Effector memory CD8-positive, alpha-beta T cell (primary cell): ENCODE data around the gene S100A13.
A peak's percentile ranks its signal among the peaks of the same experiment; 100 is the strongest.
"Not testable (repeated sequence)": the region's sequence is repeated elsewhere in the genome, so short reads cannot be mapped to it uniquely, and the experiment has no call there.

Source experiments
- ATAC-seq: fragments of 150-1000 bp; cut with Tn5 transposase; replicated peaks from 2 replicates; pipeline ENCODE4 v1.10.0; 2021; ENCODE audit warnings: mild to moderate bottlenecking, moderate library complexity
- DNase-seq, 3 experiments: peaks; one replicate each; pipeline ENCODE4 v3.0.0; 2021
- H3K27ac Mint-ChIP-seq, 2 donors: one replicate each; pipeline ENCODE4 v1.8.0; 2022; ENCODE audit warnings: mild to moderate bottlenecking in 2 of 2, mixed read lengths in 2 of 2, moderate library complexity in 2 of 2
- H3K27me3 Mint-ChIP-seq, 2 donors: one replicate each; pipeline ENCODE4 v1.8.0; 2022; ENCODE audit warnings: mixed read lengths in 2 of 2
- H3K36me3 Mint-ChIP-seq: one replicate; pipeline ENCODE4 v1.8.0; 2022; ENCODE audit warnings: mild to moderate bottlenecking, moderate library complexity, mixed read lengths; ENCODE audit not compliant: insufficient read depth
- H3K4me1 Mint-ChIP-seq, 2 donors: one replicate each; pipeline ENCODE4 v1.8.0; 2022; ENCODE audit warnings: low read depth in 2 of 2, mixed read lengths in 2 of 2
- H3K4me3 Mint-ChIP-seq, 2 donors: one replicate each; pipeline ENCODE4 v1.8.0; 2022; ENCODE audit warnings: mild to moderate bottlenecking in 2 of 2, mixed read lengths in 2 of 2, moderate library complexity in 2 of 2
- H3K9me3 Mint-ChIP-seq, 2 donors: one replicate each; pipeline ENCODE4 v1.8.0; 2022; ENCODE audit warnings: mixed read lengths in 2 of 2

S100A13 gene

GRCh38 chr1:153598309-153599172 is 28.8 kb downstream of the S100A13 start:
- no peaks in the 10 kb centered on the region for H3K9me3 Mint-ChIP-seq
- DNase-seq (no peak), ATAC-seq (peak; percentile 70)
- H3K4me3 Mint-ChIP-seq = no peak overlapping the region
- no peak overlapping the region for H3K27ac Mint-ChIP-seq
- peaks cover 0 to 2% of the 10 kb centered on the region in 2 donors for H3K4me1 Mint-ChIP-seq
- H3K36me3 Mint-ChIP-seq = peaks cover 2% of the 10 kb centered on the region
- no peaks in the 10 kb centered on the region for H3K27me3 Mint-ChIP-seq

- no peak for DNase-seq
- Mint-ChIP-seq H3K9me3 (no peaks in the 10 kb centered on the region), H3K36me3 (peaks cover 2% of the 10 kb centered on the region), H3K4me3 (no peak overlapping the region), H3K4me1 (peaks cover 0 to 2% of the 10 kb centered on the region in 2 donors), H3K27me3 (no peaks in the 10 kb centered on the region), H3K27ac (peak overlapping the region in 1 of 2 donors; percentile 56)
- ATAC-seq = peak; percentile 33
These were observed 30.1 kb downstream of the S100A13 start for GRCh38 chr1:153597206-153597605.

GRCh38 chr1:153592748-153593147 is 34.6 kb downstream of the S100A13 start:
- Mint-ChIP-seq H3K27me3 (no peaks in the 10 kb centered on the region), H3K4me1 (no peaks in the 10 kb centered on the region), H3K9me3 (no peaks in the 10 kb centered on the region), H3K27ac (no peak overlapping the region), H3K36me3 (peaks cover 2% of the 10 kb centered on the region), H3K4me3 (no peak overlapping the region)
- ATAC-seq (no peak), DNase-seq (no peak)

GRCh38 chr1:153588482-153588881 is 38.8 kb downstream of the S100A13 start:
- ATAC-seq = no peak
- Mint-ChIP-seq H3K27ac (no peak overlapping the region), H3K36me3 (no peaks in the 10 kb centered on the region), H3K27me3 (peaks cover 18 to 28% of the 10 kb centered on the region in 2 donors), H3K9me3 (no peaks in the 10 kb centered on the region), H3K4me3 (no peak overlapping the region), H3K4me1 (no peaks in the 10 kb centered on the region)
- DNase-seq = no peak

GRCh38 chr1:153588033-153588432 is 39.3 kb downstream of the S100A13 start:
- peaks cover 18 to 28% of the 10 kb centered on the region in 2 donors for H3K27me3 Mint-ChIP-seq
- H3K9me3 Mint-ChIP-seq, ATAC-seq, H3K4me3 Mint-ChIP-seq, H3K4me1 Mint-ChIP-seq, H3K27ac Mint-ChIP-seq, DNase-seq, H3K36me3 Mint-ChIP-seq: not testable (repeated sequence)

- peaks cover 18 to 28% of the 10 kb centered on the region in 2 donors for H3K27me3 Mint-ChIP-seq
- no peak for ATAC-seq
- no peaks in the 10 kb centered on the region for H3K9me3 Mint-ChIP-seq
- no peaks in the 10 kb centered on the region for H3K4me1 Mint-ChIP-seq
- DNase-seq = no peak
- no peak overlapping the region for H3K27ac Mint-ChIP-seq
- H3K36me3 Mint-ChIP-seq = no peaks in the 10 kb centered on the region
- no peak overlapping the region for H3K4me3 Mint-ChIP-seq
These were observed 40.0 kb downstream of the S100A13 start for GRCh38 chr1:153587314-153587713.

GRCh38 chr1:153586347-153586746 is 41.0 kb downstream of the S100A13 start:
- ATAC-seq (no peak), DNase-seq (no peak)
- H3K4me1 Mint-ChIP-seq = no peaks in the 10 kb centered on the region
- H3K36me3 Mint-ChIP-seq = no peaks in the 10 kb centered on the region
- no peaks in the 10 kb centered on the region for H3K9me3 Mint-ChIP-seq
- H3K27ac Mint-ChIP-seq = no peak overlapping the region
- peaks cover 18 to 28% of the 10 kb centered on the region in 2 donors for H3K27me3 Mint-ChIP-seq
- no peak overlapping the region for H3K4me3 Mint-ChIP-seq

- Mint-ChIP-seq H3K36me3 (no peaks in the 10 kb centered on the region), H3K27ac (no peak overlapping the region)
These were observed 42.3 kb downstream of the S100A13 start for GRCh38 chr1:153585006-153585405.

GRCh38 chr1:153583976-153584375 is 43.3 kb downstream of the S100A13 start:
- no peak for ATAC-seq
- DNase-seq = no peak
- Mint-ChIP-seq H3K27me3 (peaks cover 23 to 34% of the 10 kb centered on the region in 2 donors), H3K27ac (no peak overlapping the region), H3K4me1 (no peaks in the 10 kb centered on the region), H3K4me3 (no peak overlapping the region), H3K36me3 (no peaks in the 10 kb centered on the region), H3K9me3 (no peaks in the 10 kb centered on the region)

More at GRCh38 chr1:153585006-153585405, 42.3 kb downstream of the S100A13 start:
- Mint-ChIP-seq H3K9me3 (no peaks in the 10 kb centered on the region), H3K4me3 (no peak overlapping the region), H3K4me1 (no peaks in the 10 kb centered on the region), H3K27me3 (peaks cover 18 to 28% of the 10 kb centered on the region in 2 donors)
- no peak for ATAC-seq
- no peak for DNase-seq

- not testable (repeated sequence) for ATAC-seq, DNase-seq, H3K36me3 Mint-ChIP-seq, H3K4me3 Mint-ChIP-seq, H3K4me1 Mint-ChIP-seq, H3K9me3 Mint-ChIP-seq, H3K27ac Mint-ChIP-seq
- H3K27me3 Mint-ChIP-seq = peaks cover 28 to 38% of the 10 kb centered on the region in 2 donors
These were observed 43.8 kb downstream of the S100A13 start for GRCh38 chr1:153583514-153583913.

GRCh38 chr1:153582836-153583235 is 44.5 kb downstream of the S100A13 start:
- not testable (repeated sequence) for ATAC-seq, H3K36me3 Mint-ChIP-seq, H3K4me1 Mint-ChIP-seq, H3K9me3 Mint-ChIP-seq, H3K27ac Mint-ChIP-seq, DNase-seq, H3K4me3 Mint-ChIP-seq
- H3K27me3 Mint-ChIP-seq = peaks cover 34 to 45% of the 10 kb centered on the region in 2 donors

- H3K9me3 Mint-ChIP-seq = no peaks in the 10 kb centered on the region
- ATAC-seq (no peak), DNase-seq (no peak)
- no peaks in the 10 kb centered on the region for H3K4me1 Mint-ChIP-seq
- H3K36me3 Mint-ChIP-seq = peaks cover 4% of the 10 kb centered on the region
- no peak overlapping the region for H3K27ac Mint-ChIP-seq
- peaks cover 24 to 35% of the 10 kb centered on the region in 2 donors for H3K27me3 Mint-ChIP-seq
- H3K4me3 Mint-ChIP-seq = no peak overlapping the region
These were observed 48.4 kb downstream of the S100A13 start for GRCh38 chr1:153578936-153579335.

GRCh38 chr1:153578490-153578889 is 48.8 kb downstream of the S100A13 start:
- Mint-ChIP-seq H3K27me3 (peaks cover 21 to 32% of the 10 kb centered on the region in 2 donors), H3K27ac (no peak overlapping the region)
- no peak for DNase-seq

GRCh38 chr1:153577624-153578051 is 49.7 kb downstream of the S100A13 start:
- Mint-ChIP-seq H3K27me3 (peaks cover 21 to 32% of the 10 kb centered on the region in 2 donors), H3K4me3 (no peak overlapping the region), H3K36me3 (peaks cover 4% of the 10 kb centered on the region), H3K4me1 (no peaks in the 10 kb centered on the region), H3K27ac (no peak overlapping the region), H3K9me3 (no peaks in the 10 kb centered on the region)
- DNase-seq (no peak), ATAC-seq (no peak)

More at GRCh38 chr1:153578490-153578889, 48.8 kb downstream of the S100A13 start:
- Mint-ChIP-seq H3K4me3 (no peak overlapping the region), H3K4me1 (no peaks in the 10 kb centered on the region), H3K9me3 (no peaks in the 10 kb centered on the region), H3K36me3 (peaks cover 4% of the 10 kb centered on the region)
- ATAC-seq = no peak
